ENCODE results near the gene TTC38. TPM values are rescaled to one million over a fixed set of nuclear protein-coding genes. Genes with fewer than 3 reads are reported as not detected.

The TTC38 gene
- total and polyA plus RNA-seq, 4 experiments from 2014 or later: 3.9 to 8.2 (median 5.3) TPM

DNA sequence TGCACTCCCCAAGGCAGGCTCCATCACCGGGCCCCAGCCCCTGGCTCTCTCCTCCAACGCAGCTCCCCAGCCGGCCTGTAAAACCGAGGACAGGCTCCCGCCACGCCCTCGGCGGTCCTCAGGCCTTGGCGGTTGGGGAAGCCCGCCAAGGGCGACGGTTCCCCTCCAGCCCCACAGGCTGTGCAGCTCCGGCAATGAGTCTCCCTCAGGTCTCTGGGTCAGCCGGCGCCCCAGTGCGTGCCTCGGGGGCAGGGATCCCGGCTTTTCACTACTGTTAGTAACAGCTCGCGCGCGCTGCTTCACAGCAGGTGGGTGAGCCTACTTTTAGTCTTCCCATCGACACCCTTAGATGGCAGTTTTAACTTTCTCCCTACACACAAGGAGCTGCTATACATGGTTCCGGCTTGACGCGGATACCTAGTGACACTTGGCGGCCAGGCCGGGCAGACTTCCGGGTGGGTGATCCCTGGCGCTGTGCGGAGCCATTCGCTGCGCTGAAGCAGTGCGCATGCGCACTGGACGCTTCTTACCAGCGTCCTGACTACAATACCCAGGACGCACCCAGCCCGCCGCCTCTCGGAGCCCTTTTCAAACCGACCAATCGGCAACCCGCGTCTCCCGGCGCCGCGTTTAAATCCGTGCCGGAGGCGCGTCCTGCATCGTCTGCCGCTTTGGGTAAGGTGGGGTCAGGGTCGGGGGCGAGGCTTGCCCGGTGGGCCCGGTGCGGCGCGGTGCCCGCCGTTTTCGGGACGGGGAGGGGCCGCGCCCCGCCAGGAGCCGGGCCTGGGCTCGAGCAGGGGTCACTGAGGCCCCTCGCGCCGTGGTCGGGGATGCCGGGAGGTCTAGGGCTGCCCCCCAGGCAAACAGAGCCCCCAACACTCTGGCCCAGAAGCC is 28.7 kb downstream of the TTC38 start, which contains the start of gene GTSE1:
TSS of gene GTSE1 (plus strand) at position 614 of the 894 bp plus-strand sequence. CDS start 531 bp downstream, outside the sequence.
- intact Hi-C loops (cut with micrococcal nuclease): loop anchor here (1.0 to 5.0 kb wide), 5 partner anchors 39 to 284 kb away; partner anchors contain the start of genes CDPF1, PPARA and TRMU
- H3K4me1 ChIP-seq (ENCODE audit: insufficient read depth, low read length): peaks cover 19% of the 10 kb centered on the region
- H3K4me3 ChIP-seq (ENCODE audit: low read length in 2 of 2): peak within 1 kb of the TSS; percentile 48 to 63
- Mint-ChIP-seq H3K4me1 (peaks cover 14 to 26% (median 19%) of the 10 kb centered on the region in 4 donors), H3K4me3 (peak within 1 kb of the TSS; percentile 79 to 97 (median 91)), H3K27me3 (no peaks in the 10 kb centered on the region), H3K36me3 (peaks cover 6 to 10% of the 10 kb centered on the region in 2 donors), H3K27ac (peak within 1 kb of the TSS; percentile 93 to 99 (median 98)), H3K9me3 (peaks cover 0 to 2% (median 0%) of the 10 kb centered on the region in 8 donors)
- no peaks in the 10 kb centered on the region for H3K27me3 ChIP-seq (ENCODE audit: insufficient read depth, low read length)
- CTCF ChIA-PET (ENCODE audit: partially characterized antibody): interaction anchor here (0.8 to 2.1 kb wide), 14 partner anchors 8 to 290 kb away, joined by 3 to 22 read pairs (median 4); partner anchors contain the start of genes CDPF1 and TRMU
- H3K27ac ChIP-seq (ENCODE audit: low read depth, low read length): peak within 1 kb of the TSS; percentile 81
- H3K36me3 ChIP-seq (ENCODE audit: insufficient read depth, low read length): no peaks in the 10 kb centered on the region
- no peaks in the 10 kb centered on the region for H3K9me3 ChIP-seq (ENCODE audit: control insufficient read depth in 1 of 2, low read length in 2 of 2)
- POLR2A ChIA-PET (ENCODE audit: partially characterized antibody): interaction anchor here (0.6 to 2.9 kb wide), 16 partner anchors 10 to 284 kb away, joined by 3 to 44 read pairs (median 4); partner anchors contain the start of genes CDPF1, PPARA, TRMU and TTC38
- DNase-seq: peak; percentile 94 to 97 (median 97)

- Mint-ChIP-seq H3K36me3 (peaks cover 3 to 10% of the 10 kb centered on the region in 2 donors), H3K9me3 (peaks cover 0 to 2% (median 0%) of the 10 kb centered on the region in 8 donors), H3K4me3 (peak overlapping the region; percentile 75 to 89 (median 82)), H3K27ac (peak overlapping the region in 4 of 7 donors; percentile 3 to 85 (median 43)), H3K4me1 (peaks cover 14 to 26% (median 19%) of the 10 kb centered on the region in 4 donors), H3K27me3 (no peaks in the 10 kb centered on the region)
- no peak for DNase-seq
- peaks cover 19% of the 10 kb centered on the region for H3K4me1 ChIP-seq (ENCODE audit: insufficient read depth, low read length)
- H3K9me3 ChIP-seq (ENCODE audit: control insufficient read depth in 1 of 2, low read length in 2 of 2): no peaks in the 10 kb centered on the region
- no peaks in the 10 kb centered on the region for H3K36me3 ChIP-seq (ENCODE audit: insufficient read depth, low read length)
- ChIA-PET CTCF (ENCODE audit: partially characterized antibody) (interaction anchor here (1.7 to 2.1 kb wide), 2 partner anchors 19 to 39 kb away, joined by 6 to 8 read pairs; partner anchors contain the start of gene TRMU), POLR2A (ENCODE audit: partially characterized antibody) (interaction anchor here (1.3 to 2.9 kb wide), 4 partner anchors 47 to 284 kb away, joined by 3 to 44 read pairs (median 24); partner anchors contain the start of genes CDPF1 and PPARA)
- no peaks in the 10 kb centered on the region for H3K27me3 ChIP-seq (ENCODE audit: insufficient read depth, low read length)
- intact Hi-C loops (cut with micrococcal nuclease): loop anchor here (5.0 kb wide), 1 partner anchor 285 kb away; no protein-coding TSS in a partner anchor
- no peak overlapping the region for H3K27ac ChIP-seq (ENCODE audit: low read depth, low read length)
- H3K4me3 ChIP-seq (ENCODE audit: low read length in 2 of 2): peak overlapping the region; percentile 17 to 63
Observed at GRCh38 chr22:46297151-46297812, 29.5 kb downstream of the TTC38 start.

DNA sequence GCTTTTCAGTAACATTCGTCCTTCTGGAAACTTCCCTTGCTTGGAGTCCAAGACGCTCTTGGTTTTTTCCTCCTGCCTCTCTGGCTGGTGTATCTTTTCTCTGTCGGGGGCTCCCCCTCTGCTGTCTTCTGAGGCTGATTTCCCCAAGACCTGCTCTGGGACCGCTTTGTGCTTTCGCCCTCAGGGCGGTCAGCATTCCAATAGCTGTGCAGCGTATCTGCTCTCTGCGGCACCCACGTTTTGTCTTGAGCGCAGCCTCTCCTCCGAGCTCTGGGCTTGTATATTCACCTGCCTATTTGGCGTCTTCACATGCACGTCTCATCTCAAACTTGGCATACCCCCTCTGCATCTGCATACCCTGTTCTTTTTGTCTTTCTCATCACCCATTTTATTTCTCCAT is 31.3 kb downstream of the TTC38 start:
- Mint-ChIP-seq H3K27me3 (no peaks in the 10 kb centered on the region), H3K4me1 (peaks cover 16 to 26% (median 20%) of the 10 kb centered on the region in 4 donors), H3K4me3 (peak overlapping the region in 4 of 8 donors; percentile 9 to 46 (median 30)), H3K36me3 (peaks cover 0 to 7% of the 10 kb centered on the region in 2 donors), H3K27ac (no peak overlapping the region), H3K9me3 (no peaks in the 10 kb centered on the region)
- Histone ChIP-seq H3K27ac (ENCODE audit: low read depth, low read length) (no peak overlapping the region), H3K4me3 (ENCODE audit: low read length in 2 of 2) (no peak overlapping the region), H3K9me3 (ENCODE audit: control insufficient read depth in 1 of 2, low read length in 2 of 2) (no peaks in the 10 kb centered on the region), H3K4me1 (ENCODE audit: insufficient read depth, low read length) (peaks cover 19% of the 10 kb centered on the region), H3K36me3 (ENCODE audit: insufficient read depth, low read length) (no peaks in the 10 kb centered on the region), H3K27me3 (ENCODE audit: insufficient read depth, low read length) (no peaks in the 10 kb centered on the region)
- no peak for DNase-seq
- intact Hi-C loops (cut with micrococcal nuclease): loop anchor here (5.0 kb wide), 1 partner anchor 287 kb away; no protein-coding TSS in a partner anchor
- ChIA-PET POLR2A (ENCODE audit: partially characterized antibody) (no interaction called here), CTCF (ENCODE audit: partially characterized antibody) (interaction anchor here (0.7 to 1.8 kb wide), 6 partner anchors 11 to 293 kb away, joined by 3 to 5 read pairs (median 4); no protein-coding TSS in a partner anchor)

GRCh38 chr22:46300491-46300890 is 32.7 kb downstream of the TTC38 start:
- no peak for DNase-seq
- ChIA-PET POLR2A (ENCODE audit: partially characterized antibody) (no interaction called here), CTCF (ENCODE audit: partially characterized antibody) (interaction anchor here (1.8 kb wide), 1 partner anchor 10 kb away, joined by 4 read pairs; no protein-coding TSS in a partner anchor)
- Mint-ChIP-seq H3K9me3 (no peaks in the 10 kb centered on the region), H3K27ac (peak overlapping the region in 1 of 7 donors; percentile 4), H3K36me3 (peaks cover 0 to 4% of the 10 kb centered on the region in 2 donors), H3K4me3 (no peak overlapping the region), H3K4me1 (peaks cover 12 to 19% (median 15%) of the 10 kb centered on the region in 4 donors), H3K27me3 (no peaks in the 10 kb centered on the region)
- H3K27ac ChIP-seq (ENCODE audit: low read depth, low read length): no peak overlapping the region
- intact Hi-C loops (cut with micrococcal nuclease): no loop called here
- H3K4me1 ChIP-seq (ENCODE audit: insufficient read depth, low read length): peaks cover 18% of the 10 kb centered on the region
- no peaks in the 10 kb centered on the region for H3K27me3 ChIP-seq (ENCODE audit: insufficient read depth, low read length)
- H3K4me3 ChIP-seq (ENCODE audit: low read length in 2 of 2): no peak overlapping the region
- no peaks in the 10 kb centered on the region for H3K36me3 ChIP-seq (ENCODE audit: insufficient read depth, low read length)
- no peaks in the 10 kb centered on the region for H3K9me3 ChIP-seq (ENCODE audit: control insufficient read depth in 1 of 2, low read length in 2 of 2)

GRCh38 chr22:46303347-46303965 is 35.6 kb downstream of the TTC38 start:
- H3K27me3 Mint-ChIP-seq: no peaks in the 10 kb centered on the region
- Histone ChIP-seq H3K9me3 (ENCODE audit: control insufficient read depth in 1 of 2, low read length in 2 of 2) (no peaks in the 10 kb centered on the region), H3K27me3 (ENCODE audit: insufficient read depth, low read length) (no peaks in the 10 kb centered on the region), H3K27ac (ENCODE audit: low read depth, low read length) (no peak overlapping the region), H3K36me3 (ENCODE audit: insufficient read depth, low read length) (no peaks in the 10 kb centered on the region), H3K4me3 (ENCODE audit: low read length in 2 of 2) (no peak overlapping the region), H3K4me1 (ENCODE audit: insufficient read depth, low read length) (no peaks in the 10 kb centered on the region)
- no peaks in the 10 kb centered on the region for H3K36me3 Mint-ChIP-seq
- peaks cover 0 to 2% (median 0%) of the 10 kb centered on the region in 4 donors for H3K4me1 Mint-ChIP-seq
- no peak for DNase-seq
- H3K4me3 Mint-ChIP-seq: no peak overlapping the region
- ChIA-PET CTCF (ENCODE audit: partially characterized antibody) (interaction anchor here (3.0 kb wide), 1 partner anchor 297 kb away, joined by 7 read pairs; no protein-coding TSS in a partner anchor), POLR2A (ENCODE audit: partially characterized antibody) (no interaction called here)
- H3K27ac Mint-ChIP-seq: peak overlapping the region in 1 of 7 donors; percentile 34
- H3K9me3 Mint-ChIP-seq: no peaks in the 10 kb centered on the region
- intact Hi-C loops (cut with micrococcal nuclease): no loop called here

GRCh38 chr22:46308283-46308988 is 40.6 kb downstream of the TTC38 start:
- intact Hi-C loops (cut with micrococcal nuclease): no loop called here
- H3K4me3 Mint-ChIP-seq: no peak overlapping the region
- peaks cover 0 to 4% (median under 1%) of the 10 kb centered on the region in 4 donors for H3K4me1 Mint-ChIP-seq
- no peaks in the 10 kb centered on the region for H3K27me3 Mint-ChIP-seq
- H3K36me3 Mint-ChIP-seq: no peaks in the 10 kb centered on the region
- CTCF ChIA-PET (ENCODE audit: partially characterized antibody): no interaction called here
- Histone ChIP-seq H3K4me3 (ENCODE audit: low read length in 2 of 2) (no peak overlapping the region), H3K36me3 (ENCODE audit: insufficient read depth, low read length) (no peaks in the 10 kb centered on the region), H3K27me3 (ENCODE audit: insufficient read depth, low read length) (no peaks in the 10 kb centered on the region), H3K4me1 (ENCODE audit: insufficient read depth, low read length) (no peaks in the 10 kb centered on the region), H3K27ac (ENCODE audit: low read depth, low read length) (no peak overlapping the region), H3K9me3 (ENCODE audit: control insufficient read depth in 1 of 2, low read length in 2 of 2) (no peaks in the 10 kb centered on the region)
- POLR2A ChIA-PET (ENCODE audit: partially characterized antibody): no interaction called here
- DNase-seq: no peak
- H3K27ac Mint-ChIP-seq: peak overlapping the region in 2 of 7 donors; percentile 25 to 41
- H3K9me3 Mint-ChIP-seq: no peaks in the 10 kb centered on the region

All from CD4-positive, alpha-beta memory T cell (primary cell).